GM19035 (cell line): ENCODE measurements around the gene PRR11.
"Not testable (repeated sequence)": the region's sequence is repeated elsewhere in the genome, so short reads cannot be mapped to it uniquely, and the experiment has no call there.

Source experiments
- ATAC-seq: cut with Tn5 transposase; IDR thresholded peaks from one replicate; pipeline ENCODE4 v1.9.1; 2021; ENCODE audit not compliant: unreplicated experiment

Gene PRR11

DNA sequence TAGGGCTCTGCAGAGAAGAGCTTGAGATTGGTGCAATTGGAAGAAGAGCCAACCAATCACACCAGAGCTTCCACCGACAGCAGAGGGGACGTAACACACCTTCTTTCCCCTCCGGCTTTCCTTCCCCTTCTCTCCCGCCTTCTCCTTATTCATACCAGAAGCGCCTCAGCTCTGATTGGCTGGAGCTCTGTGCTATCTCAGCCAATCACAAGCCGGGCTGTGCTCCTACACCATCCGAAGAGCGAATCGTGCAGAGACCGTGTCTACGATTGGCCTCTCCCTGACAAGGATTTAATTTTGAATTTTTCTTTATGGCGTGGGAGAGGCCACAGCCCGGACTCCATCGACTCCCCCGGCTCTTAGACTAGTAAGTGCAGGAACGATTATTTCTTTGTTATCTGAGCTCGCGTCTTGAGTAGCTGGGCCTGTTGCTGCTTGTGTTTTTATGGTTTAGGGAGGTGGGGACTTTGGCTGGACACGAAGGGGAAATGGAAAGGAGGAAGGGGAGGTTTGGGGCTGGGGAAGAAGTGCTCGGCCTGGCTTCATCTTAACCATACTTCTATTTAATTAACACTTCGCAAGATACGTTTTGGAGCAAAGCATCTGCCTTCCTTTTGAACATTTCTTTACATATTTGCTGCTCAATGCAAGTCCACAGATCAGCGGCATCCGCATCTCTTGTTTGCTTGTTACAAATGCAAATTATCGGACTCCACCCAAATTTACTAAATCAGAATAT is at the start of gene PRR11:
PRR11 (plus strand) TSS at position 308 of the 739 bp plus-strand sequence. CDS start 14,007 bp downstream, outside the sequence.
- ATAC-seq: peak; percentile 85

- ATAC-seq: peak; percentile 15
Measured at GRCh38 chr17:59105852-59106462, 49.6 kb upstream of the PRR11 start.

DNA sequence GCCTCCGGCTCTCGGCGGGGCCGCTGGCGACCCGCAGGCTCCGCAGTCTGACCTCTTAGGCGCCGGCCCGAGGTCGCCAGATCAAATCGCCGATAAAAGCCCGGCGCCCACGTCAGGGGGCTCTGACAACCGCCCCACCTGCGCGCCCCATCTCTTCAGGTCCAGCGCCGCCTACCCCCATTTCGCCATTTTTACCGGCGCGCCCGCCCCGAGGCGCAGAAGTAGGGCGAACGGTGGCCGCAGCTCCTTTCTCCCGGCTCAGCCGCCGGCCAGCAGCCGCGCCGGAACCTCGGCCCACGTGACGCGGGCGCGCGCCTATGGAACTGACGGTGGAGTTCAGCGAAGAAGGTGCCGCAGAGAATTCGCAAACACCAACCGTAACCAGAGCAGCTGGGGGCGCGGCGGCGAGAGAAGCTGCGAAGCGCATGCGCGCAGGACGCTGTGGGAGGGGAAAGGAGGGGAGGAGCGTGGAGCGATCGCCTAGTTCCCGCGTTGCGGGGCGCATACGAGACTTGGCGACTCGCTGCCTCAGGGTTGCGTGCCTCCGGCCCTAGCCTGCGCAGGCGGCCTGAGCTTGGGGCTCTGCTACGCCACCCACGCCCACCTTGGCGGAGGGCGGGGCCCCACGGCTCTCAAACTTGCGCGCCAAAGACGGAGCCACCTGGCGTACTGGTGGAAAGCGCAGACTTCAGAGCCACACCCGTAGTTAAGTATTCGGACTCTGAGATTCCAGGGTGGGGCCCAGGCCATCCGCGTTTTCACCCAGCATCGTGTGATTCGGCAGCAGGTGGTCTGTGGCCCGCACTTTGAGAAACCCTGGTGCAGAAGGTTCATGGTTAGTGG is 48.9 kb upstream of the PRR11 start, which contains the start of gene TRIM37:
TRIM37 (minus strand) TSS at position 418 of the 843 bp plus-strand sequence. CDS start 419 bp downstream, outside the sequence.
- peak; percentile 95 for ATAC-seq

DNA sequence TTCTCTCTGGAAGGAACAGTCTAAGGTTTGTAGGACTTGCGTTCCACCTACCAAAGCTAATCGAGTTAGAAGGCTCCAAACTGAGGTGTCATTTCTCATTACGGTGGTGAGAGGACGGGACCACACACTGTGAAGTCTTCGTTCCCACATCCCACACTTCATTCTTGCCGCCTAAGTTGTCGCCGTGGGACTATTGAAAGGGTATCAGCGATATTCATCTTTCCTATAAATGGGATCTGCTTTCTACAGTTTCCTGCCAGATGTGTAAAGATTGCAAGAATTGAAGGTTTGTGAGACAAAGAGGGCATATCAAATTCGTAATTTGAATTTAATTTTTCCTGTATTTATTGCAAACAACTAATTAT is 48.3 kb upstream of the PRR11 start:
- ATAC-seq: no peak

DNA sequence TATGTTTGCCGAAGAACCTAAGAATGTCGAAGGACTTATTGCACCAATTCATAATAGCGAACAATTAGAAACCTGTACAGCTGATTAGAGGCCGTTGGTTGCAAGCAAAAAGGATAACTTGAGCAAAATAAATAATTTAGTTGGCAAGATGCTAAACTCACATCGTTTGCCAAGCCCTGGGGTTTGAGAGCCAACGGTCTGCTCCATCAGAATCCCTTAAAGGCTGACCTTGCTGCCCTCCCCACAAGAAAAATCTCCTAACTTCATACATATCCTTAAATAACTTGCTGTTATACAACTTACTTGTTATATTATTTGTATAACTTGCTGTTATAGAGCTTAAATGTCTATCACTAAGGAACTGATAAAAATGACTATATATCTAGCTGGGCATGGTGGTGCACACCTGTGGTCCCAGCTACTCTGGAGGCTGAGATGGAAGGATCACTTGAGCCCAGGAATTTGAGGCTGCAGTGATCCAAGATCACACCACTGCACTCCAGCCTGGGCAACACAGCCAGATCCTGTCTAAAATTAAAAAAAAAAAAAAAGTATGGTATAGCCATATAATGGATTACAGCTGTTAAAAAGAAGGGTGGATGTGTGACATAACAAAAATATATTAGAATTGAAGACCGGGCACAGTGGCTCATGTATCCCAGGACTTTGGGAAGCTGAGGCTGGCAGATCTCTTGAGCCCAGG is 47.0 kb upstream of the PRR11 start:
- no peak for ATAC-seq

GRCh38 chr17:59110973-59111372 is 44.6 kb upstream of the PRR11 start:
- no peak for ATAC-seq

- ATAC-seq: no peak
Measured at GRCh38 chr17:59111539-59111938, 44.0 kb upstream of the PRR11 start.

GRCh38 chr17:59115474-59115873 is 40.1 kb upstream of the PRR11 start:
- no peak for ATAC-seq

- ATAC-seq: no peak
Measured at GRCh38 chr17:59121901-59122480, 33.6 kb upstream of the PRR11 start.

DNA sequence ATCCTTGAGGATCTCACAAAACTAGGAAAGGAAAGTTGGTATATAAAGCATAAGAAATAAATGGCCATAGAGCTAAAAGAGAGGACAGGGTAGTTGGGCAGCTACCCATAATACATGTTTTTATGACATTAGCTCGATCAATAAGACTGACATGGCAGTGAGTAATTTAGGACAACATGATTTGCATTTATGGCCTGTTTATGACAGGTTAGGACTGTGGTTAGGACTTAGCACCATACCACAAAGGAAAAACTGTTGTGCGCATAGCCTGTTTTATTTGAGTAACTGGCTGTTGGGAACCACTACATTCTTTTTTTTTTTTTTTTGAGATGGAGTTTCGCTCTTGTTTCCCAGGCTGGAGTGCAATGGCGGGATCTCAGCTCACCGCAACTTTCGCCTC is 30.9 kb upstream of the PRR11 start:
- no peak for ATAC-seq

DNA sequence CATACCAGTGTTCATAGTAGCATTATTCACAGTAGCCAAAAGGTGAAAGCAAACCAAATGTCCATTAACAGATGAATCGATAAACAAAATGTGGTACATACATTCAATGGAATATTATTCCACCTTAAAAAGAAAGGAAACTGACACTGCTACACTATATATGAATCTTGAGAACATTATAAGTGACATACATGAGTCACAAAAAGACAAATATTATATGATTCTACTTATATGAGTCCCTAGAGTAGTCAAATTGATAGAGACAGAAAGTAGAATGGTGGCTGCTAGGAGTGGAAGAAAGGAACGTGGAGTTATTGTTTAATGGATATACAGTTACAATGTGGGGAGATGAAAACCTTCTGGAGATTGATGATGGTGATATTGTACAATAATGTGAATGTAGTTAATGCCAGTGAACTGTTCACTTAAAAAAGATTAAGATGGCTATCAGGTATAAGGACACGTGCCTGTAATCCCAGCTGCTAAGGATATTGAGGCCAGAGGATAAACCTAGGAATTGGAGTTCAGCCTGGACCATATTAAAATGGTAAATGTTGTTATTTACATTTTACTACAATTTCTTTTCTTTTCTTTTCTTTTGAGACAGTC is 28.6 kb upstream of the PRR11 start:
- ATAC-seq: no peak

GRCh38 chr17:59129814-59130213 is 25.7 kb upstream of the PRR11 start:
- ATAC-seq: no peak

GRCh38 chr17:59131131-59131530 is 24.4 kb upstream of the PRR11 start:
- ATAC-seq: no peak

GRCh38 chr17:59138339-59138738 is 17.2 kb upstream of the PRR11 start:
- ATAC-seq: not testable (repeated sequence)

DNA sequence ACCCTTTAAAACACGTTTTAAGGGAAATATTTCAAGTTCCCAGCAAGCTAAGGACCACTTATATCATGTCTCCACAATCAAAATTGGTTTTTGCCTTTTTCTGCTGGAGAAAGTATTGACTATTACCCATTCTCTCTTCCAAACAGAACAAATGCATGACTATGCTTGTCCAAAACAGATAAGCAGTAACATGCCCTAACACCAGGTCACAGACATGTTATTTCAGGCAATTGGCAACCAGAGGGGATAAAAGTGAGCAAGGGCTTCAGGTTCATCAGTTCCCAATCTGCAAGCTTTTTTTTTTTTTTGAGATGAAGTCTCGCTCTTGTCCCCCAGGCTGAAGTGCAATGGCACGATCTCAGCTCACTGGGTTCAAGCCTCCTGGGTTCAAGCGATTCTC is 15.6 kb upstream of the PRR11 start:
- ATAC-seq: no peak

DNA sequence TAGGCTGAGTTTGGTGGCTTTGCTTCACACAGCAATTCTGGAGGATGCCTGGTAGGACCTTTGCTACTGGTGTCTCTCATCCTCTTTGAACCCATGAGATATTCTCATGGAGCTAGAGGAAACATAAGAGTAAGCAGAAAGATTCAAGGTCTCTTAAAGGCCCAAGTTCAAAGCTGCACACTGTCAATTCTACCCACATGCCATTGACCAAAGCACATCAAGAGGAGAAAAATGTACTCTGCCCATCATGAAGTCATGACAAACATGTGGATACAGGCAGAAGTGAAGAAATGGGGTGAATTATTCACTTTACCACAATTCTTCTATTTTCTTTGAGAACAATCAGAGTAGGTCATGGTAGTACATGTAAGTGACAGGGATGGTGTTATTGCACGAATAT is 13.7 kb upstream of the PRR11 start:
- no peak for ATAC-seq

- no peak for ATAC-seq
Measured at GRCh38 chr17:59145571-59146096, 9.9 kb upstream of the PRR11 start.

- no peak for ATAC-seq
Measured at GRCh38 chr17:59149051-59149450, 6.5 kb upstream of the PRR11 start.

- ATAC-seq: no peak
Measured at GRCh38 chr17:59149841-59150511, 5.6 kb upstream of the PRR11 start.

- no peak for ATAC-seq
Measured at GRCh38 chr17:59151006-59151405, 4.5 kb upstream of the PRR11 start.
